Activated CD4-positive, alpha-beta T cell treated with anti-CD3 and anti-CD28 coated beads, Interleukin-2, Interleukin-6, amounts not matched to agents 100 ng/mL and 50 ng/mL, durations not matched to agents 16 hours and 8 hours (primary cell): ENCODE results near the gene ACADL.

ENCODE experiments used
- DNase-seq: peaks from one replicate; pipeline ENCODE4 v3.0.0-alpha.2; 2020

ACADL gene

GRCh38 chr2:210167227-210167626 lies 58.0 kb downstream of the ACADL start:
- DNase-seq = no peak

DNA sequence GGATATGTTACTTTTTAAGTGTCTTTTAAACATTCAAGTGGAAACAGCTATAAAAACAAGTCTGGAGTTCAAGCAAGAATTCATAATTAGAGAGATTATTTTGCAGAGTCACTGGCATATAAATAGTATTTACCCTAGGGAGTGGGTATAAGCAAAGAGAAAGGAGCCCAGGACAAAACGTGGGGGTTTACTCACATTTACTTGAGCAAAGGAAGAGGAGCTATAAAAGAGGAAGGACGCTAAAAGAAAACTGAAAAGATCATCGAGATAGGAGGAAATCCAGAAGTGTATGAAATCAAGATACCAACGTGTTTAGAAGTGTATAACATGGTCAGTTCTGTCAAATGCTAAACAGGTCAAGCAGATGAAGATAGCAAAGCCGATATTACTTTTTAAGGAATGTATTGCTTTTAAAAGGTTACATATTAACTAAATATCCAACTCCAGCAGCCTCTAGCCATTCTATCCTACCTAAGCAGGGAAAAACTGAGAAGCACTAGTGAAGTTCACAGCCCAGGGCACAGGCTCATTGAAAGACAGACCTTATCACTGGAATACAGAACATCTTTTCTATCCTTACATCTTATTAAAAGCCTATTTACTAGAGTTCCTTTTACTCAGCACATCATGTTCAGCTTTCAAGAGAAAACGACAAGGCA lies 62.7 kb downstream of the ACADL start:
- no peak for DNase-seq

DNA sequence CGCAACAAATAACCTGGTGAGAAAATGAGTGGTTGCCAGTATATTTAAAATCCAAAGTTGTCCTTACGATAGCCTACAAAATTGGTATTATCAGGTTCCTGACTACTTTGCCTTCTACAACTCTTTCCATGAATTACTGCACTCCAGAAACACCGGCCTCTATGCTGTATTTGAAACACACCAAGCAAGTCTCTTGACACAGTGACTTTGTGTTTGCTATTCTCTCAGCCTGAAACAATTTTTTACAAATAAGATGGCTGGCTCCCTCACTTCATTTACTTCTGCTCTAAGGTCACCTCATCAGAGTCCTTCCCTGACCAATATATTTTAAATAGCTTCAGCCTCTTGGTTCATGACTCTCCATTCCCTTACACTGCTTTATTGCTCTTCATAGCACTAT lies 66.2 kb downstream of the ACADL start:
- DNase-seq = no peak

DNA sequence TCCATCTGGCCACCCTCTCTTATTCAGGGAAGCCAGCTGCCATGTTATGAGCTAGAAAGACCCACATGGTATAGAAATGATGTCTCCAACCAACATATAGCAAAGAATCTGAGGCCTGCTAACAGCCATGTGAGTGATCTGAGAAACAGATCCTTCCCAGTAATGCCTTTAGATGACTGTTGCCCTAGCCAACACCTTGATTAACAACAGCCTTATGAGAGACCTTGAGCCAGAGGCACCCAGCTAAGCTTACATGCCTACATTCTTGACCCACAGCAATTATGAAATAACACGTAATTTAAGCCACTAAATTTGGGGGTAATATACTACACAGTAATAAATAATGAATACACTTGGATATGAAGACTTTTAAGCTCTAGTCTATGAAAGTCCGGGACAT lies 67.0 kb downstream of the ACADL start:
- DNase-seq = no peak

DNA sequence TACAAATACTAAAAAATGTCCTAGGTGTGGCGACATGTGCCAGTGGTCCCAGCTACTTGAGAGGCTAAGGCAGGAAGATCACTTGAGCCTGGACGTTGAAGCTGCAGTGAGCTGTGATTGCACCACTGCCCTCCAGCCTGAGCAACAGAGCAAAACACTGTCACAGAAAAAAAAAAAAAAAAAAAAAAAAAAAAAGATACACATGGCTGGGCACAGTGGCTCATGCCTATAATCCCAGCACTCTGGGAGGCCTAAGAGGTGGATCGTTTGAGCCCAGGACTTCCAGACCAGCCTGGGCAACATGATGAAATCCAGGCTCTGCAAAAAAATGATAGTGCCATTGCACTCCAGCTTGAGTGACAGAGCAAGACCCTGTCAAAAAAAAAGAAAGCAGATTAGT lies 67.7 kb downstream of the ACADL start:
- DNase-seq = no peak

DNA sequence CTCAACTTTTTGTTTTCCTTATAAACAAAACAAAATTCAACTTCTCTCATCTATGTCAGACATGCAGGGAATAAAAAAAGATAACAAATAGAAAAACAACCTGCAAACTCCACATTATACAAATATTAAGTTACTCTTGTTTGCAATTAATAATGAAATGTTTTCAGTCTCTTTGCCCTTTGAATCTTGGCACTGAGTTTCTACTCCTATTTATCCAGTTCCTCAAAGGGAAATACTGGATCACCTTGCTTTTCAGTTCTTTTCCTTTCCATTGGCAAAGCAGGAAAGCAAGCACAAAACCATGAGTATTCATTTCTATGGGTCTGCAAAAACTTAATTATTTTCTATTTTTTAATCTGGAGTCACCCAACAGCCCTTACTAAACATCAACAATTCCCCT lies 77.6 kb downstream of the ACADL start:
- no peak for DNase-seq
